ENCODE measurements around the gene SDK1.
A peak's percentile ranks its signal among the peaks of the same experiment; 100 is the strongest.

The SDK1 gene

GRCh38 chr7:3895341-3896116 lies 594.5 kb downstream of the SDK1 start:
- no peak for DNase-seq

DNA sequence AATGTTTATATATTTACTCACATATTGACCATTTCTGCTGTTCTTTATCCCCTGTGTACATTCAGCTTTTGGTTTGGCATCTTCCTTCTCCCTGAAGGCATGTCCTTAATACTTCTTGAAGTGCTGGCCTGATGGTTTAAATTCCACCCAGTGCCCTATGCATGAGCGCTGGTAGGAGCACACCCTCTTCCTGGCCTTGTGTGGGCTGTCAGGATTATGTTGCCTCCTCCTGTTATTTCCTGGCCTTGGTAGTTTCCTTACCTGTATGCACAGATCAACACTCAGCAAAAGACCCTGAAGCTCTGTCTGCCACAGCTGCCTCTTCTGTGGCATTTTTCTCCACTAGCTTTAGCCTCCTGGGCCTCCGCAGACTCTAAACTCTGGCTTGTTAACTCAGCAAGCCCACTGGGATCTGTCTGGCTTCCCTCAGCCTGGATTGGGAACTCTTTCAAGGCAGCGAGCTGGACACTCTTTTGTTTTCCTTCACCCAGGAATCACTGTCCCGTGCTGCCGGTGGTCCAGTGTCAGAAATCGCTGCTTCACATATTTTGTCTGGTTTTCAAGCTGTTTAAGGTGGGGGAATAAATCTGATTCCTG lies 595.2 kb downstream of the SDK1 start:
- no peak for DNase-seq

DNA sequence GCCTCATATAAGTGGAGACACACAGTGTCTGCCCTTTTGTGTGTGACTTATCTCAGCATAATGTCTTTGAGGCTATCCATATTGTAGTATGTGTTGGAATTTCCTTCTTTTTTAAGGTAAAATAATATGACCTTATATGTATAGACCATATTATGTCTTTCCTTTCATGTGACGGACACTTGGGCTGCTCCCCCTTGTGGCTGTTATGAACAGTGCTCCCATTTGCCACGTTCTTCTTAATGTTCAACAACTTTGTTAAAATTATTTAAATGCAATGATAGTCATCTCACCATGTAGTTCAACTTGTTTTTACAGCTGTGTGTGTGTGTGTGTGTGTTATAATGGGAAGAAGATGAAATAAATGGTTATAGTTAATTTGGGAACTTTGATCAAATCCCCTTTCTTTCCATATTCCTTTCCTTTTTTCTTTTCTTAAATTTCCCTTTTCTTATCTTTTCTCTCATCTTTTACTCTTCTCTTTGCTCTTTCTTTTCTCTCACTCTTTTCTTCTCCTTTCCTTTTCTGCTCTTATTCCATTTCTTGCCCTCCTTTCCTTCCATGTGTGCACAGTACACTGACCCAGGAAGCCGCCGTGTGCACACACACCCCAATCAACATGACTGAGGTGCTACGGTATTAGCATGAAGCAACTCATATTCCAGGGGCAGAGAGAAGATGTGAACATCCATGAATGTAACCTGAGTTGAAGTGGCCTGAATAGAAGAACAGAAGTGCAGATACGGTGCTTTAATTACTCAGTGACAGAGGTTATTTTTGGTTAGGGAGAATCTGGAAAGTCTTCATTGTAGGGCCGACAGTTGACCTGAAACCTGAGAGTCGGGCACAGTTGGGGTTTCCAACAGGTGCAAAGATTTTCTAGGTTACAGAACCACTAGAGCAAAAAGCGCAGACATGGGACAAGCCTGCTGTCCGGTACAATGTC lies 596.6 kb downstream of the SDK1 start:
- peak; percentile 53 for DNase-seq

DNA sequence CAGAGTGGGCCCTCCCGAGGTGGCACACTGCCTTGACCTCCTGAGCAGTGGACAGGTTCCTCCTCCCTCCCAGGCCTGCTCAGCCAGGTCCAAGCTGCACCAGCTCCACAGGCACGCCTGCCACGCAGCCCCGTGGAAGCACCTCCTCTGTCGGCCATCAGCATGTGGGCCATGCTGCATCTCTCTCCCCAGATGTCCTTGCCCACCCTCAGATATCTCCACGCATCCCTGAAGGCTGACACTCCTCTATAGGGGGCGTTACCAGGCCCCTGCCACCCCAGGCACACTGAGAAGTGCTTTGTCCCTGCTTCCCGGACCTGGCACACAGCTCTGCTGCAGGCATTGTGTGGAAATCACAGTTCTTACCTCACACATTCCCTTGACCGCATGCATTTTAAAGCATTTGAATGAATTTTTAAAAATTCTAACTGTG lies 598.5 kb downstream of the SDK1 start:
- DNase-seq = no peak

- DNase-seq = no peak
Measured at GRCh38 chr7:3908153-3908552, 607.1 kb downstream of the SDK1 start.

DNA sequence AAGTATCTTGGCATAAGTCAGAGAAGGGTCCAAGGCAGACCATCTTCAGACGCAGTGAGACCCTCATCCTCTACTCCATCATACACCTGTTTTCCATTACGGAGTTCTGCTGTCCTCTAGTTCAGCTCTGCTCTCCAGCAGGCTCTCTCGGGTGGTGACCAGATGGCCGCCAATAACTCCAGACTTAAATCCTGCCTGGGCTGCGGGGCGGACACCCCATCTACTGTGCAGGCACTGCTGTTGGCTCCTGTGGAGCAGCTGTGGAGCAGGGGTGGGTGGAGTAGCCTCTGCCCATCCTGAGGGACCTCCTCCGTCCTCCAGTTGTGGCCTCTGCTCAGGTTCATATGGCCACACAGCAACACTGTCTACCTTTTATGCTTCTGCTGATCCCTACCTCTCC lies 608.1 kb downstream of the SDK1 start:
- no peak for DNase-seq

DNA sequence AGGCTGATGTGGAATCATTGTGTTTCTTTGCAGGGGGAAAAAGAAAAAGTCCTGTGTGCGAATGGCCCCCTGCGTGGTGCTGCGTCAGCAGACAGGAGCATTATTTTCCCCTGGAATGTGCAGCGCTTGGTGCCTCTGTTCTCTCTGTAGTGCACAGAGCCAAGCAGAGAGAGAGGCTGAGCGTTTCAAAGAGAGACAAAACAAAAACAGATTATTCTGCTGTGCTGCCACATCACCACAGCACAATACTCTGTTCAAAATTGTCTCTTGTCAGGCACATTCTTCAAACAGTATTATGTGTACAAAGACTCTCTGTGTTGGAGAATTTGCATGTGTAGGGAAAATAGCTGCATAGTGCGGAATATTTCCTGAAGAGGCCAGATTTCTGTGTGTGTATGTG lies 609.0 kb downstream of the SDK1 start:
- DNase-seq = peak; percentile 11

DNA sequence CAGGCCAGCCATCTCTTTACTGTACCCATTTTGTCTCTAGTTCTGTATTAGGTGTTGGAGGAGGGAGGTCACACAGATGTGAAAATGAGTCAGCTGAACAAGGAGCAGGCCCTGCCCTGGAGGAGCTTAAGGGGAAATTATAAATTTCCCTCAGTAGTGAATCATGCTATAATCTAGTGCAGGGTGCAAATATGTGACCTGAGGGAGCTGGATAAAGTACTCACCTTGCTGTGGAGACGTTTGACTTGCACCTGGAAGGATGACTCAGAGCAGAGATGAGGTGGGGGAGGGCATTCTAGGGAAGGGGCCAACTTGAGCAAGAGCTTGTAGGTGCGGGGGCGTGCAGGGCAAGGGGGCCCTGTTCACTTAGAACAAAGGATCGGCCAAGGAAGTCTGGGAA lies 610.6 kb downstream of the SDK1 start:
- no peak for DNase-seq

GRCh38 chr7:3912291-3912690 lies 611.2 kb downstream of the SDK1 start:
- no peak for DNase-seq

DNA sequence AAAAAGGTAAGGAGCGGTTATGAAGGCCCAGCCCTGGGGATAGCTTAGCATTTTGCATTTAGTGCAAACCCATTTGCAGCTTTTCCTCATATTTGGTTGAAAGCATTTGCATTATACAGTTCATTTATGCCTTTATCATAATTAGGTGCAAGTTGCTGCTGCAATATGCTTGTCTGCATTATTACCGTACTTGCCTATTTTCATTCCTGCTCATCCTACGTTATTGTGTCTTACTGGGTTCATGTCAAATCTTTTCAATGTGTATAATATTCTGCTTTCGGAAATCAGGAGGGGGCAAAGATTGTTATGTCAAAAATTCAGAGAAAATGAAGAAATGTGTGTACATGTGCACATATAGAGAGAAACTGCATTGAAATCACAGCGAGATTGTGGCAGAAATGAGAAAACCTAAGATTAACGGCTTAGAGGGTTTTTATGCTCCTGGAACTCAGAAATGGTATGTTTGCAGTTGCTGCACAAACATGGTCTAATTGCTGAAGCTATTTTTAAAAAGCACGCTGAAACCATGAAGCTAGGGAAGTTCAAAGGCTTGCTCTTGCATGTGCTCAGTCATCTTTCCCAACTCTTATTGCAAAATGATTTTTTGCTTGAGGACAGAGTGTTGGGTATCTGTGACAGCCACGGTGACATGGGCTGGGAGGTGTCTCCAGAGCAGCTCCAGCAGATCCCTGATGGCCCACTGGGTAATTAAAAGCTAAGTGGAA lies 613.2 kb downstream of the SDK1 start:
- DNase-seq = no peak

DNA sequence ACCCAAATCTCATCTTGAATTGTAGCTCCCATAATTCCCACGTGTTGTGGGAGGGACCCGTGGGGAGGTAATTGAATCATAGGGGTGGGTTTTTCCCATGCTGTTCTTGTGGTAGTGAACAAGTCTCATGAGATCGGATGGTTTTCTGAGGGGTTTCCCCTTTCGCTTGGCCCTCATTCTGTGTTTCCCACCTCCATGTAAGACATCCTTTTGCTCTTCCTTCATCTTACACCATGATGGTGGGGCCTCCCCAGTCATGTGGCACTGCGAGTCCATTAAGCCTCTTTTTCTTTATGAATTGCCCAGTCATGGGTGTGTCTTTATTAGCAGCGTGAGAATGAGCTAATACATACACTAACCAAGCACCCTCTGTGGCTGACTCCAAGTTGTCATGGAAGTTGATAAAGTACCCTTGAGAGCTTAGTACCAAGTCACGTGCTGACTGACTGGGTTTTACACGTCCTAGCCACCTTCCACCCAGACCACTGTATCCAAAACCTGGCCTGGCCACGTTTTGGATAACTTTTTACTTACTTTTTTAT lies 614.4 kb downstream of the SDK1 start:
- DNase-seq = no peak

- peak; percentile 51 for DNase-seq
Measured at GRCh38 chr7:3916146-3916545, 615.1 kb downstream of the SDK1 start.

DNA sequence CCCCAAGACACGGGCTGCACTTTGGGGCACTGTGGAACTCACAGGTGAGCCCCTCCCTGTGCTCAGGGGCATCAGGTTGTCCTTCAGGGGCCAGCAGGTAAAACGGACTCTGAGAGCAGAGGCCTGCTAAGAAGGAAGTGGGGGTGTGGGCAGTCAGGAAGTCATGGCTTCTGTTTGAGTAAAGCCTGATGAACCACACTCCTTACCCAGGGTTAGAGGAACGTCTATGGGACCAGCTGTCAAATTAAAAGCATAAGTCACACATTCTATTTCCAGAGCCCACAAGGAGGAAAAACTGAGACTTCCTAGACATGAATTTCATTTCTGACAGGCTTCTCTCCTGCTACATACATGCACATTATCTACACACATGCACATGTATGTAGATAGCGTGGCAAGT lies 616.4 kb downstream of the SDK1 start:
- DNase-seq = no peak

- no peak for DNase-seq
Measured at GRCh38 chr7:3918576-3918975, 617.5 kb downstream of the SDK1 start.

- peak; percentile 96 for DNase-seq
Measured at GRCh38 chr7:3922175-3922635, 621.2 kb downstream of the SDK1 start.

DNA sequence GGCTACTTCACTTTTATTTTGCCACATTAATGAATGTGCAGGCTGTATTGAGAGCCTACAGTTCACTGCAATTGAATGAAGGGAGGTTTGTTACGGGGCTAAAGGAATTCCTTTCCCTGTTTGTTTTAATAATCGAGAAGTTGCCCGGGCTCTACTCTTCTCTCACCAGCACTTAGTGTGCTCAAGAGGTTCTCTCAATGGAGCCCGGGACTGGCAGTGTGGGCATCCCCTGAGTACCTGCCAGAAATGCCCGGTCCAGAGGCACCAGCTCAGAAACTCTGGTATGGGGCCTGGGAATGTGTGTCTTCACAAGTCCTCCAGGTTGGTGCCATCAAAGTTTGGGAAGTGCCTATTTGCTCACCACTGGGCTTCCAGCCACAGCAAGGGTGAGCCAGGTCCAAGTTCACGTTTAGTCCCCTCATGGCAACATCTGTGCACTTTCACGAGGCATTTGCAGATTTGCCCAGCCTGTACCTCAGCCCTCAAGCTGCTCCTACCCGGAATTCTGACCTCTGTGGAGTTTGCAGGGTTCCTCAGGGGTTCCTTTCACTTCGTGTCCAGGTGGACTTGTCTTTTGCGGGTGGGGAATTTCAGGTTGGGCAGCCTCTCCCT lies 622.4 kb downstream of the SDK1 start:
- no peak for DNase-seq

DNA sequence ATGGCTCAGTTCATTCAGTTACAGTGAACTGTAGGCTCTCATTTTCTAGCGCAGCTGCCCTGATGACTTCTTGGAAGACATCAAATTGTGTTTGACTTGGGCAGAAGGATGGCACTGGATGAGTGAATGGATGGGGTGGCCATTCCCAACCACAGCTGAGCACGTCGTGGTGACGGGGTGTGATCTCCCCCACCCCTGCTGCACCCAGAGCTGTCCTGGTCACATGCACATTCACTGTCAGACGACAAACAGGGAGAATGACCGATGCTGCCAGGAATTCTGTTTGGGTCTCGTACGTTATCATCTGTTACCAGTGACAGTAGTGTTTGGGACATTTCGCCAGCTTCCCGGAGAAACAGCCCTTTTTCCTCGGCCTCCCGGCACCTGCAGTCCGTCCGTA lies 623.2 kb downstream of the SDK1 start:
- DNase-seq = no peak

DNA sequence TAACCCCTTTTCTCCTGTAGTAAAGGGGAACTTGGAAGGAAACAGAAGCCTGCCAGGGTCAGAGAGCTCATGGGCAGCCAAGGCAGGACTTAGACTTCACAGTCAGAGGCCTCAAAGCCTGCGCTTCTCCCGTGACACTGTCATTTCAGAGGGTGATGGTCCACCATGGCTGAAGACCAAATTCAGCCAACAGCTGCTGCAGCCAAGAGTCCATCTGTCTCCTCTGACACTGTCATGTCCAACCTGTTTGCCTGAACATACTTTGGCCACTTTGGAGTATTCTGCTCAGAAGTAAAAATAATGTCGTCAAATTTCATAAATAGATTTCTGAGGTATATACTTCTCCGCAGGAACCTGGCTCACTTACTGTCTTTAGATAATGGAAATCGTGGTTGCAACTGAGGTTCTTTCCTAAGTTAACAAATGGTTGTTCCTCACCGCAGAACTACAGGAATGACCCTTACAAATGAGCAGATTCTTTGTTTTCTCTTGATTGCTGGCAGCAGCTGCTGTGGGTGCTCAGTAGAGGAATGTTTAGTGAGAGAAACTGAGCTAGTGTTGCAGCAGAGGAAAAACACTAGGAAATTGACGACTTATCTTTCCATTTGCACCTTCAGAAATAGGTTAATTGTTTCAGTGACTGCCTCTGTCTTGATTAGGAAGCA lies 626.5 kb downstream of the SDK1 start:
- DNase-seq = no peak

DNA sequence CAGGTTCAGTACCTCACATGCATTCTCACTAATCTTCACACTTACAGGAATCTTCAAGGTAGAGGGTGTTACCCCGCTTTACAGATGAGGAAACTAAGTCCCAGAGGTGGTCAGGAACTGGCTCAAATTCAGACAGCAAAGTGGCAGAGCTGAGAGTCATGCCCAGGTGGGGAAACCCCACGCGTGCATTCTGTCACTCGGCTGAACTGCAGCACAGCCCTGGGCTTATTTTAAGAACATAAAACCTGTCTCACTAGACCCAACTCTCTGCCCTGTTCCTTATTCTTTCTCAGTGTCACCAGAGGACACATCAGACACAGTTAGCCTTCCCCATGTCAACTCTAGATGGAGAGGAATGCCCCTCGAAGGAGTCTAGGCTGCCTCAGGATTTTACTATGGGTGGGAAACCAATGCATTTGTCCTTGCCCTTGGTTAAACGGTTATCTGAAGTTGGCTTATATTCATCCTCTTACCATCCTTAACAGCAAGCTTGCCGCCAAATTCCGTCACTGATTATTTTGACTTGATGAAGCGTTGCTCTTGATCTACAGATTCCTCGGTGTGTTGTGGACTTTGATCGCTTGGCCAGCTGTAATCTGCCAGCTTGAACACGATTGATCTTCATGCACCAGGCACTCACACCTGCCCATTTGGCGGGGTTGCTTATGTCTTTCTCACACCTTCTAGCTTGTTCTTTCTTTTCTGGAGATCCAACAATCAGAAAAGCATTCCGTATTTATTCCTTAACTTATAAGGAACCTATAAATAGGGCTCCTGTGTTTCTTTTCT lies 627.9 kb downstream of the SDK1 start:
- DNase-seq = no peak

- no peak for DNase-seq
Measured at GRCh38 chr7:3931843-3932242, 630.8 kb downstream of the SDK1 start.
